GM19397 (cell line): Measurements from ENCODE around the gene ACOT11.
"Not testable (repeated sequence)": the region's sequence is repeated elsewhere in the genome, so short reads cannot be mapped to it uniquely, and the experiment has no call there.

Experiments used
- ATAC-seq: cut with Tn5 transposase; IDR thresholded peaks from one replicate; pipeline ENCODE4 v1.9.1; 2021; ENCODE audit warnings: mild to moderate bottlenecking, moderate library complexity; ENCODE audit not compliant: unreplicated experiment

ACOT11 gene

DNA sequence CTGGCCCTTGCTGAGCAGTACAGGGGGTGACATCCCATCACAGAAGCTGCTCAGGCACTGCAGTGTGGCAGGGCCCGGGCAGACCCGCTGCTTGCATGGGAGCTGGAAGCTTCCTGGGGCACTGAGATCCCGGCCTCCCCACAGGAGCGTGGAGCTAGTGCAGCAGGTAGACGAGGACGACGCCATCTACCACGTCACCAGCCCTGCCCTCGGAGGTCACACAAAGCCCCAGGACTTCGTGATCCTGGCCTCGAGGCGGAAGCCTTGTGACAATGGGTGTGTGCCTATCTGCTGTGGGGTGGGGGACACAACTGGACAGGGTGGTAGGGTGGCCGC, 58.9 kb downstream of the ACOT11 start:
- ATAC-seq, result no peak

DNA sequence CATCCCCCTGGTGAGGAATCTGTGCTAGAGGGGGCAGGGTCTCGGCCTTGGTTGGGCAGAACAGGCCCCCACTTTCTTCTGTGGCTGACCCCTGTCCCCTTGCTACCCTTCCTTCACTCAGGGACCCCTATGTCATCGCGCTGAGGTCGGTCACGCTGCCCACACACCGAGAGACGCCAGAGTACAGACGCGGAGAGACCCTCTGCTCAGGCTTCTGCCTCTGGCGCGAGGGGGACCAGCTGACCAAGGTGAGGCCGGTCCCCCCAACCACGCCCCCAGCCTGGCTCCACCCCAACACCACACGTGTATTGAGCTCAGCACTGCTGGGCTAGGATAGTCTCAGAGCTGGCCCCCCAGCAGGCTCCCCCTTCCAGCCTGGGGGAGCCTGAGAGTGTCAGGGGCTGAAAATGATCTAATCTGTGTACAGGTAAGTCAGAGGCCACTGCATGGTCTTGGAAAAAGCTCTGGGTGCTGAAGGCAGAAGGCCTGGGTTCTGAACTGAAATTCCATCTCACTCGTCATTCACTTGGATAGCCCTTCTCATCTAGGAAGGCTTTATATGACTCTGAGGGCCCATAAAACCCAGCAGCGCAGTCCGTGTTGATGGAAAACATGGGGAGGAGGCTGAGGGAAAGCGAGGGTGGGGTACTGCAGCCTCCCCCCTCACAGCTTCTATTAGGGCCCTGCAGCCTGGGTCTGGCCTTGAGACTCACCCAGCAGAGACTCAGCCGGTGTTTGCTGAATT, 60.0 kb downstream of the ACOT11 start:
- ATAC-seq, result no peak

DNA sequence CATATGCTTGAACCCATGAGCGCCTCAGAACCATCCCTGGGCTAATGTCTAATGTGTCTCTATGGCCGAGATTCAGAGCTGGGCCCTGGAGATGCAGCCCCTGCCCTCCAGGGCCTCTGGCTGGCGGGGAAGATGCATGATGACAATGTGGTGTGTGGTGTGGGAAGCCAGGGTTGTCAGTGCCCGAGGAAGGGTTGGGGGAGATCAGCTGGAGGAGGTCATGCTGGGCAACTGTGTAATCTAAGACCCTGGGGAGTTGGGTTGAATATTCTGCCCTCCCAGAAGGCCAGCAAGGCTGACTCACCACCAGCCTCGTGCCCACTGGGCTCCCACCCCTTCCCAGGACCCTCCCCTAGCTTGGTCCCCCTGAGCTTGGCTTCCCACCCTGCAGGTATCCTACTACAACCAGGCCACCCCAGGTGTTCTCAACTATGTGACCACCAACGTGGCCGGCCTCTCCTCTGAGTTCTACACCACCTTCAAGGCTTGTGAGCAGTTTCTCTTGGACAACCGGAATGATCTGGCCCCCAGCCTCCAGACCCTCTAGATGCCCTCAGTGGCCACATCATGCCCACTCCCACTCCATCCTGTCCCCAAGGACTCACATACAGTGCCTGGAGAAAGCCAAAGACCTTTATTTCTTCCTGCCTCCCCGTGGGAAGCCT, 60.7 kb downstream of the ACOT11 start:
- no peak for ATAC-seq

DNA sequence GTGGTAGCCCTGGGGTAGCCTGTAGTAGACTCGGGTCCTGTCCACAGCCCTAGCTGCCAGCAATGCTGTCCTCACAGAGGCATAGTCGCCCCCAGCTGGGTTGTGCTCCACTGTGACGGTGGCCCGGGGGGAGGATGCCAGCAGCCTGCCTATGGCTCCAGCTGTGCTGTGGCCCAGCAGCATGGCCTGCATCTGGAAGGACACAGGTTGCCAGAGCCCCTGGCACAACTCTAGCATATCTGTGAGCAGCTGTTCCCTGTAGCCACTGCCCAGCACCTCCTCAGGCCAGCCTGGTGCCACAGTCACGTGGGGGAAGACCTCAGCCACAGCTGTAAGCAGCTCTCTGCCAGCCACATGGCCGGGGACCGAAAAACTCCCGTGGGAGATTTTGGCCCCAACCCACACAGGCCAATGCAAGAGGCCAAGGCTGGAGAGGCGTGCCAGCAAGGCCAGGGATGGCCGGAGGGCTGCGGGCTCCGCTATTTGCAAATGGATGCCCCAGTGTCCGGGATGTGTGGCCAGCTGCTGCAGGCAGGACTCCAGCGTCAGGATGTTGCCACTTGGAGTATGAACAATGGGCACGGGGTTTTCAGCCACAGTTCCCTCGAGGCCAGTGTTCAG, 61.4 kb downstream of the ACOT11 start:
- no peak for ATAC-seq

DNA sequence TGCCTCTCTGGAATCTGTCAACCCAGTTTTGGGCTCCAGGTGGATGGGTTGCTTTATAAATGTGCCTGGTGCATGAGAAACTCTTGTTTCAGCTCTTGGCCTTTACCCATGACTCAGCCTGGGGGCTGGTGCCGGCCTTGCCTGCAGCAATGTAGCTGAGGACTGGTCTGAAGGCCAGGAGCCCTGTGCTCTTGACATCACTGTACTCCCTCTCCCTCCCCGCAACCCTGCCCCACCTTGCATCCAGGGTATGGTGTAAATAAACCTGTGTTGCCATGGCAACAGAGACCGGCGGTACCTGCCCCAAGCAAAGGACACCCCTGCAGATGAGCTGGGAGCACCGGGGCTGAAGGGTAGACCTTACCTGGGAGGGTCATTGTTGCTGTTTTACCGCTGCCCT, 62.0 kb downstream of the ACOT11 start:
- ATAC-seq, result no peak

DNA sequence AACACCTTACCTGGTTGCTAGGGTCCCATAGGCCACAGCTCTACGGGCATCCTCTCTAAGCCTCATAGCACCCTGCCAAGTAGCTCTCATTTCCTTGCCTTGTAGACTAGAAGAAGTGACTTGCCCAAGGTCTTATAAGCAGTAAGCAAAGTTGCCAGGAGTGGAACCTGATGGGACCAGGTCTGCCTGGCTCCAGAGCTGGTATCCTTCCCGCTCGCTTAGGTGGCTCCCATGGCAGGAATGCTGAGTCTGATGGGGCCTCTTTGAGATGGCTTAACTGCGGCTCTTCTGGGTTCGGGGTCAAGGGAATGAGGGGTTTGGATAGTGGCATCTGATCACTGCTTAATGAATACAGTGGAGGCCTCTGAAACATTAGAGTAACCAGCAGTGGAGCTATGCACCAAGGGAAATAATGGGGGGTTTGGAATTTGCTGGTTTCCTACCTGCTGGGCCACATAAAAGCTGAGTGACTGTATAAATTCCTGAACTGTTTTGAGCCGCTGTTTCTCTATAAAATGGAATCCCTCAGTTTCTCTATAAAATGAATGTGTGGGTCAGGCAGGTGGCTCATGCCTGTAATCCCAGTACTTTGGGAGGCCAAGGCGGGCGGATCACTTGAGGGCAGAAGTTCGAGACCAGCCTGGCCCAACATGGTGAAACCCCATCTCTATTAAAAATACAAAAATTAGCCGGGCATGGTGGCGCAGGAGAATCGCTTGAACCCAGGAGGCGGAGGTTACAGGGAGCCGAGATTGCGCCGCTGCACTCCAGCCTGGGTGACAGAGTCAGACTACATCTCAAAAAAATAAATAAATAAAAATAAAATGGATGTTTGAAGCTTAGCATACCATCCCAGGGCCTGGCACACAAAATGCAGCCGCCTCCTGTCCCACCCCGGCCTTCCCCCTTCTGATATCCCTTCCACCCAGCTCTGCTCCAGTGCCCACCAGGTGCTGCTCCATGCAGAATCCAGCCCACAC, 62.9 kb downstream of the ACOT11 start:
- ATAC-seq, result no peak

DNA sequence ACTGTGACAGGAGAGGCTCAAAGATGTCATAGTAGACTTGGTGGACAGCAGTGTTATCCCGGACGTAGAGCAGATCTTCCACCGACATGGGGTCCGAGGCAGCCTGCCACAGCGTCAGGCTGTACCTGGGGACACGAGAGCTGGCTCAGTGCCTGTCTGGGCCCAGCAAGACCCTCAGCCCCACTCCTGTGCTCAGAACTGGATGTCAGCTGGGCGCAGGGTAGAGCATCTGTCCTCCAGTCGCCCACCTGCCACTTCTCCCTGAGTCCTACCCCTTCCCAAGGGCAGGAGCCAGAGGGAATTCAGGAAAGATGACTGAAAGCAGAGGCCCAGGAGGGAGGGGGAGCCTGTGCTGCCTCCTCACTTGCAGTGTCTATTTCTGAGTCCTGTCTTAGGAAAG, 63.6 kb downstream of the ACOT11 start:
- no peak for ATAC-seq

DNA sequence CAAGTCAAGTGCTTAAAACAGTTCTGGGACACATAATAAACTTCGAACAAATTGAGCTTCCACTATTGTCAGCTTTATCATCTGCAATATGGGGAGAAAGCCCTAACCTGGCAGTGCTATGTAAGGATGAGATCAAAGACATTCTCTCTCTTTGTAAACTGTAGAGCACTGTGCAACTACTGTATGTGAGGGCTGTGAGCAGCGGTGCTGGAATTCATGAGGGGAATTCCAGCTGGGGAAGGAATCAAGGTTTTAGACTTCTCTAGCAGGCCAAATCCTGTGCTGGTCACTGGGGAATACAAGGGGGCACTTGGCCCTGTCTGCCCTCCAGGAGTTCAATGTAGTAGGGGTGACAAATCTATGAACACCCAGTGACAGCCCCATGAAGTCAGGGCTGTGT, 66.0 kb downstream of the ACOT11 start:
- no peak for ATAC-seq

DNA sequence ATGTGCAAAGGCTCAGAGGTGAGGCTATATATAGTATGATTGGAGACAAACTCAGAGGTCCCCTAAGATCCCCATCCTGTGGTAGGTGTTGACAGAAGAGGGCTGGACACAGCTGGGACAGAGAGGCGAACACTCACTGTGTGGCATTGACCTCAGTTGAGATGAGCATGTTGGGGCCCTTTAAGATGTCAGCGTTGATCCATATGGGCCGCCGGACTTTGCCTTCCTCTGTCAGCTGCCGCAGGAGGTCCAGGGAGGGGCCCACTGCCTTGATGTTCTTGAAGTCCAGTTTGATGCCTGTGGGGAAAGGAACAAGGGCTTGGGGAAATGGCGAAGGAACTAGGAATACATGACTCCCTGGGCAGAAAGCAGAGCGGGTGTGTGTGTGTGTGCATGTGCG, 66.5 kb downstream of the ACOT11 start:
- no peak for ATAC-seq

DNA sequence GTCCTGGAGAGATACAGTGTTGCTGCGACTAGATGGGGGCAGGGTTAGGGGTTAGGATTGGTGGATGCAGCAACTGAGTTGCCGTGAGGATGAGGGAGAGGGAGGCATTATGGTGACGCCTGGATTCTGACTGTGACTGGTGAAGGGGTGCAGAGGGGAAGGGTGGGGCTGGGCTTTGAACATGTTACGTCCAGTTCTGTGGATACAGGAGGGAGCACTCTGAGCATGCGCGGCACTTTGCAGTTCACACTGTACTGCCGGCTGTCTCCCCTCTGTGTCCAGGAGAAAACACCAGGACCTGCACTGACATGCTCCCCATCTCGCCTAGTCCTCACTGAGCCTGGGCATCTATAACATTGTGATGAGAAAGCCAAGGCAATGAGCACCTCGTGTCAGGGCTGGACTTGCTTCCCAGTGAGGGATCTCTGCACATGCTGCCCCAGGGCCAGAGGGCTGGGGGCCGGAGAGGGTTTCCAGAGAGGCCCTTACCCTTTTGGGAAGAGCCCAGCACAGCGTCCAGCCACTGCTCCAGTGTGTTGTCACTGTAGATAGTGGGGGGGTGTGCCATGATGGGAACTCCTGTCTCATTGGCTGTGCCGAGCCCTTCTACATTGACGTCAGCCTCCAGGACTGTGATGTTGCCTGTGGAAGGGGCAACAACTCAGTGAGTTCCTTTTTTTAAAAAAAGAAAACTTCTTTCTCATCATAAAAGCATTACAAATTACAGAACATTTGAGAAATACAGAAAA, 67.7 kb downstream of the ACOT11 start:
- no peak for ATAC-seq

DNA sequence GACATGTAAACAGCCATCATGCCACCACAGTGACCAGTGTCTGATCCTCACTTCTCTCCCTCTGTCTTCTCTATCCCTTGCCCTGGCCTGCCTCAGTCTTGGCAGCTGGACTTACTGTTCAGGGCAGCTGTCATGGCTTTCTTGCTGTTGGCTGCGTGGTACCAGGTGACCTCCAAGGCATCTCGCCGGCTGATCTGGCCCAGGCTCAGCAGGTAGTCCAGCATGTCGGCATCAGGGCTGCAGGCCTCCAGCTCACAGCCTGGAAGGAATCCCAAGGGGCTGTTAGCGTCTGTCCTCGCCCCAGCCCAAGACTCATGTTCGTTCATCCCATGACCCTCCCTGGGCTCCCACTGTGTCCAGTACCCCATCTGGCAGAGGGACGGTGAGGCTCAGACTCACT, 71.7 kb downstream of the ACOT11 start:
- ATAC-seq, result no peak

DNA sequence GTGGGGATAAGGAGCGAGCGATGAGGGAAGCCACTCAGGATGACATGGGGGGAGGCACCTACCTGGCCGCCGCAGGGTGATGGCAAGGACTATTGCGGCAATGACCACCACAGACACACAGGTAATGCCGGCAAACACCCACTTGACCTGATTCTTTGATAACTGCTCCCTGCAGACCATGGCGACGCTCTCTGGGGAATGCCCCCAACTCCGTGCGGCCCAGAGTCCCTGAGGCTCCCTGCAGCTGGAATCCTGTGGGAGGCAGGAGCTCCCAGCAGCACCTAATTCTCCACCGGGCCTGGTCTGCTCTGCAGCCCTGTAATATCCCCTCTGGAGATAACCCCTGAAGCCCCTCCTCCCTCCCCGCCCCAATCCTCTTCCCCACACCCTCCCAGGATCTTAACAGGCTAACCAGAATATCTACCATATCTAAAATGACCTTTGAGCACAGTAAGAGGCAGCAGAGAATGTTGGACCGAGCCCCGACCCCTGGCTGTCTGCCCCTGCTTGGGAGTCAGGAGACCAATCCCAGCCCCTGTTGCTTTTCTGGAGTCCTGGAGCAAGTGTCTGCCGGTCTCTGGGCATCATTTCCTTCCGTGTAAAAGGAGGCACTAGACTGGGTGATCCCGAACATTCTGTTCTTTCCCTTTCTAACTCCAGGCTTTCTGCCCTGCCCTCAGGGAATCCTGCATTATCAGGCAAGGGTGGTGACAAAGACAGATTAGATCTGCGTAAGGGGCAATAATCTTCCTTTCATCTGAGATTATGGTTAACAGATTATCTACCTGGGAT, 75.4 kb downstream of the ACOT11 start, which contains the start of gene FAM151A:
Gene FAM151A (minus strand): TSS at position 310 of the 792 bp plus-strand sequence. CDS start 130 bp downstream, at position 180.
- no peak for ATAC-seq

DNA sequence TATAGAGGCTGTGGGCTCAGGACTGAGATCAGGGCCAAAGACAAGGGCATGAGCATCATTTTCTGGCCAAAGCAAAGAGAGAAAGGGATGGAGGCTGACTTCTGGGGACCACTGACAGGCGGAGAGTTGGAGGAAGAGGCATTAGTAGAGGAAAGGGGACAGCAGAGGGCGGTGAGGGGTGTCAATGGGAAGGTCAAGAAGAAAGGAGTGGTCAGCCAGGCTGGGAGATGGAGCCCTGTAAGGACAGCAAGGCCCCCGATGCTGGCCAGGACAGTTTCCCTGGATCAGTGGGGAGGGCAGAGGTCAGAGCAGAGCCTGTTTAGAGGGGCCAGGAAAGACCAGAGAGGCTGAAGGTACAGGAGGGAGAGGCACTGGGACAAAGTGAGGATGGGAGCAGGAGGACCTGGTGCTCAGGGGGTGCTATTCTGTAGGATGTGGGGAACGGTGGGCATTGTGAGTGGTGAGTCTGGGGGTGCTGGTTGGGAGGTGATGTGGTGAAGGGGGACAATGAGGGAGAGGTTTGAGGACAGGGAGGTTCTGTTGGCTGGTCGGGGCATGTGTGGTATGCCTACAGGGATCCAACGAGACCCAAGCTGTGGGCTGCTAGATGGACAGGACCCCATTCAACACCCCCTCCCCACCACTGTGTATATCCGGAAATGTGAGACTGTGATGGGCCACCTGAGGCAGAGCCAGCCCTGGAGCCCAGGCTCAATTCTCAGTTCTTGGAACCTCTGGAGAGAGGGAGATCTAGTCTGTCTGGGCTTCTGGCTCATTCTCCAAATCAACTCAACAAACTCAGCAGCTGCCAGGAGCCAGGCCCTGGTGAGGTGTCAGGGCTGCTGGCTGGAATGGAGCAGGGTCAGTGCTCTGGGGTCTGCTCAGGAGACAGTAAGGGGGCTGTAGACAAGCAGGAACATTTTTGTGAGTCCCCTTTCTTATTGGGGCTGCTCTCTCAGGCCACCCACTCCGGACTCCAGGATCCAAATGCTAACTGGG, 76.7 kb downstream of the ACOT11 start:
- ATAC-seq, result no peak

DNA sequence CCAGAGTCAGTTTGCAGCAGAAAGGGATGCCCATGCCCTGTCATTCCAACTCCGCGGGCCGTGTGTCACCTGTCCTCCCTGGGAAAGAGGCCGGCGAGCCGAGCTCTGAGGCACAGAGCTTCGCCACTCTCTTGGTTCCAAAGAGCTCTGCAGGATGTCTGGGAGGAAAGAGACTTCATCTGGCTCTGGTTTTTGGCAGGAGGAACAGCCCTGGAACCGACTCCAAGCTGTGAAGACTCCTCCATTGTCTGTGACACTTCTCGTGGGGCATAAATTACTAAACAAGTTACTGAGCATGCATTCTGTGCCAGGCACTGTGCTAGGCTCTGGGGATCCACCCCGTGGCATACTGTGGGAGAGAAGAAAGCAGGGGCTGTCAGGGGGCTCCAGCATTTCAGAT, 79.2 kb downstream of the ACOT11 start:
- no peak for ATAC-seq

DNA sequence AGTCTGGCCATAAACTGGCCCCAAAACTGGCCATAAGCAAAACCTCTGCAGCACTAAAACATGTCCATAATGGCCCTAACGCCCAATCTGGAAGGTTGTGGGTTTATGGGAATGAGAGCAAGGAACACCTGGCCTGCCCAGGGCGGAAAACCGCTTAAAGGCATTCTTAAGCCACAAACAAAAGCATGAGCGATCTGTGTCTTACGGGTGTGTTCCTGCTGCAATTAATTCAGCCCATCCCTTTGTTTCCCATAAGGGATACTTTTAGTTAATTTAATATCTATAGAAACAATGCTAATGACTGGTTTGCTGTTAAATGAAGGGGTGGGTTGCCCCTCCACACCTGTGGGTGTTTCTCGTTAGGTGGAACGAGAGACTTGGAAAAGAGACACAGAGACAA, 87.8 kb downstream of the ACOT11 start:
- ATAC-seq, result not testable (repeated sequence)

DNA sequence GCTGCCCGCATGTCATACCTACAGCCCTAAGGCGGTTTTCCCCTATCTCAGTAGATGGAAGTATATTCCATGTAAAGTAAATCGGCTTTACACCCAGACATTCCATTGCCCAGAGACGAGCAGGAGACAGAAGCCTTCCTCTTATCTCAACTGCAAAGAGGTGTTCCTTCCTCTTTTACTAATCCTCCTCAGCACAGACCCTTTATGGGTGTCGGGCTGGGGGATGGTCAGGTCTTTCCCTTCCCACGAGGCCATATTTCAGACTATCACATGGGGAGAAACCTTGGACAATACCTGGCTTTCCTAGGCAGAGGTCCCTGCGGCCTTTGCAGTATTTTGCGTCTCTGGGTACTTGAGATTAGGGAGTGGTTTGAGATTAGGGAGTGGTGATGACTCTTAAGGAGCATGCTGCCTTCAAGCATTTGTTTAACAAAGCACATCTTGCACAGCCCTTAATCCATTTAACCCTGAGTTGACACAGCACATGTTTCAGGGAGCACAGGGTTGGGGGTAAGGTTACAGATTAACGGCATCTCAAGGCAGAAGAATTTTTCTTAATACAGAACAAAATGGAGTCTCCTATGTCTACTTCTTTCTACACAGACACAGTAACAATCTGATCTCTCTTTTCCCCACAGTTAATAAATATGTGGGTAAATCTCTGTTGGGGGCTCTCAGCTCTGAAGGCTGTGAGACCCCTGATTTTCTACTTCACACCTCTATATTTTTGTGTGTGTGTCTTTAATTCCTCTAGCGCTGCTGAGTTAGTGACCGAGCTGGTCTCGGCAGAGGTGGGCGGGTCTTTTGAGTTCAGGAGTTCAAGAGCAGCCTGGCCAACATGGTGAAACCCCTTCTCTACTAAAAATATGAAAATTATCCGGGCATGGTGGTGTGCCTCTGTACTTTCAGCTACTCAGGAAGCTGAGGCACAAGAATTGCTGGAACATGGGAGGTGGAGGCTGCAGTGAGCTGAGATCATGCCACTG, 88.7 kb downstream of the ACOT11 start:
- ATAC-seq, result not testable (repeated sequence)

DNA sequence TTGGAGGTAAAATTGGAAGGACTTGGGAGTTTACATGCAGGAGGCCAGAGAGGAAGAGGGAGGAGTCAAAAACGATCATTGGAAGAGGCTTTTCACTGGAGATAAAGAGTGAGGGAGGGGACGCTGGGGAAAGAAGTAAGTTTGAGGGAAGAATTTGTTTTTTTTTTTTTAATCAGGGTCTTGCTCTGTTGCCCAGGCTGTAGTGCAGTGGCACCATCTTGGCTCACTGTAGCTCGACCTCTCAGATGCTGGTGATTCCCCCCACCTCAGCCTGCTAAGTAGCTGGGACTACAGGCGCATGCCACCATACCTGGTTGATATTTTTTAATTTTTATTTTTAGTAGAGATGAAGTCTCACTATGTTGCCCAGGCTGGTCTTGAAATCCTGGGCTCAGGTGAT, 92.3 kb downstream of the ACOT11 start:
- no peak for ATAC-seq
